ENCODE data around the gene TPPP2. TPM values are rescaled to one million over a fixed set of nuclear protein-coding genes. Genes with fewer than 3 reads are reported as not detected.
A peak's percentile ranks its signal among the peaks of the same experiment; 100 is the strongest.

Gene TPPP2
- total RNA-seq, 3 donors from 2014 or later = 0.15 TPM; not detected in 2

DNA sequence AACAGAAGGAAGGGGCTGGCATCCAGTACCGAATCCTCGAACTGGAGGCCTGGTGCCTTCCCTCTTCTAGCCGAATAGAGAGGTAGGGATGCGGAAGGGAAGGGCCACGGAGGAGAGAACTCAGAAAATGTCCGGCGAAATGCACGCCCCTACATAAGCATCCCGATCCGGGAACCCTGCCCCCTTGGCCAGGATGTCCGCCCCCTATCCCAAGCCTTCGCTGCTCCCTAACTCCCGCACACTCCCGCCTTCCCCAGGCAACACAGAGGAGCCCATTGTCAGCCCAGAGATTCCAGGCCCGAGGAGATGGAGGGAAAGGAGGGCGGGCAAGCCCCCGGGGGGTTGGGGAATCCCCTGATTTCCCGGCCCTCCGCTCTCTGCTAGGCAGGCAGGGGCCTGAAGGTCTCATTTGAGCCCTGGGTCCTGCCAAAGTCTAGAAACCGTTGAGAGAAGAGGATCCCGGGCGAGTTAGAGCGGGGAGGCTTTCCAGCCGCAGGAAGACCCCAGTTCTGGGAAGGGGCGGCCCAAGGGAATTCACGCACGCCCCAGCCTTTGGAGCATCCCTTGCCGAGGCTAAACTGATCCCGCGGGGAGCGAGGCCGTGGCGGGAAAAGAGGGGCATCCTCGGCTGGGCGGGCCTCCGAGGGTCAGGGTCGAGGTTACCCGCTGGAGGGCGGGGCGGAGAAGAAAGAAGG is 39.5 kb downstream of the TPPP2 start:
- DNase-seq (ENCODE audit: low spot score in 2 of 2) = peak in 1 of 2 donors; percentile 59
- intact Hi-C loops (cut with DNase I; ENCODE audit: low total_unique reads) = loop anchor here (10.0 kb wide), 1 partner anchor 95 kb away; no protein-coding TSS in a partner anchor
- H3K27ac ChIP-seq = peak overlapping the region; percentile 91 to 92
- no peaks in the 10 kb centered on the region for H3K9me3 ChIP-seq
- H3K36me3 ChIP-seq = no peaks in the 10 kb centered on the region
- H3K4me3 ChIP-seq = peak overlapping the region; percentile 68 to 86 (median 73)
- H3K4me1 ChIP-seq = peaks cover 4 to 17% of the 10 kb centered on the region in 2 donors
- H3K27me3 ChIP-seq = no peaks in the 10 kb centered on the region
- TF ChIP-seq POLR2AphosphoS5 (IDR thresholded peaks at IDR 0.05) = no peak
- TF ChIP-seq POLR2A (IDR thresholded peaks at IDR 0.05) = no peak
- TF ChIP-seq, protein P1, sequence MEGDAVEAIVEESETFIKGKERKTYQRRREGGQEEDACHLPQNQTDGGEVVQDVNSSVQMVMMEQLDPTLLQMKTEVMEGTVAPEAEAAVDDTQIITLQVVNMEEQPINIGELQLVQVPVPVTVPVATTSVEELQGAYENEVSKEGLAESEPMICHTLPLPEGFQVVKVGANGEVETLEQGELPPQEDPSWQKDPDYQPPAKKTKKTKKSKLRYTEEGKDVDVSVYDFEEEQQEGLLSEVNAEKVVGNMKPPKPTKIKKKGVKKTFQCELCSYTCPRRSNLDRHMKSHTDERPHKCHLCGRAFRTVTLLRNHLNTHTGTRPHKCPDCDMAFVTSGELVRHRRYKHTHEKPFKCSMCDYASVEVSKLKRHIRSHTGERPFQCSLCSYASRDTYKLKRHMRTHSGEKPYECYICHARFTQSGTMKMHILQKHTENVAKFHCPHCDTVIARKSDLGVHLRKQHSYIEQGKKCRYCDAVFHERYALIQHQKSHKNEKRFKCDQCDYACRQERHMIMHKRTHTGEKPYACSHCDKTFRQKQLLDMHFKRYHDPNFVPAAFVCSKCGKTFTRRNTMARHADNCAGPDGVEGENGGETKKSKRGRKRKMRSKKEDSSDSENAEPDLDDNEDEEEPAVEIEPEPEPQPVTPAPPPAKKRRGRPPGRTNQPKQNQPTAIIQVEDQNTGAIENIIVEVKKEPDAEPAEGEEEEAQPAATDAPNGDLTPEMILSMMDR (IDR thresholded peaks at IDR 0.05) = no peak

DNA sequence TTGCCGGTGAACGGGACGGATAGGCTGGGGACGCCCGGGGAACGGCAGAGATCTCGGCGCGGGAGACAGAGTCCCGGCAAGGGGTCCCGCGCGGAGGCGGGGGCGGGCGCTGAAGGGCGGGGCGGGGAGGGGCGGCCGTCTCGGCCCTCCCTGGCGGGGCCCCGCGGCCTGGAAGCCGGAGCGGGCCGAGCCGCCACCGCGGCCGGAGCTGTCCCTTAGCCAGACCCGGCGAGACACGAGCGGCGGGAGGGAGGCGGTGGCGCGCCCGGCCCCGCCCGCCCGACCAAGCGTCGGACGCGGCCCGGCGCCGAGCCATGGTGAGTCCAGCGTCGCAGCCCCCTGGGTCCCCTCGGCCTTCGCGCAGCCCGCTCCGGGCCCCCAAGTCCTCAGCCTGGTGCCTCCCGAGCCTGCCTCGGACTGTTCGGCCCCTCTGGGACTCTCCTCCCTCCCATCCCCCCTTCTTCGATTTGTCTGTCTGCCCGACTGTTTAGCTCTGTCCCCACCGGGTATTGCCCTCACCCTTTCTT is 40.1 kb downstream of the TPPP2 start, which contains the start of gene ARHGEF40:
ARHGEF40 (plus strand) TSS at position 222 of the 527 bp plus-strand sequence; CDS start at position 315, 93 bp downstream.
- H3K4me1 ChIP-seq = peaks cover 4 to 17% of the 10 kb centered on the region in 2 donors
- TF ChIP-seq POLR2A (IDR thresholded peaks at IDR 0.05) = no peak
- TF ChIP-seq POLR2AphosphoS5 (IDR thresholded peaks at IDR 0.05) = no peak
- TF ChIP-seq, protein P1 (IDR thresholded peaks at IDR 0.05) = no peak
- DNase-seq (ENCODE audit: low spot score in 2 of 2) = no peak
- no peaks in the 10 kb centered on the region for H3K36me3 ChIP-seq
- H3K9me3 ChIP-seq = no peaks in the 10 kb centered on the region
- H3K4me3 ChIP-seq = peak within 1 kb of the TSS; percentile 68 to 86 (median 73)
- H3K27ac ChIP-seq = peak within 1 kb of the TSS; percentile 91 to 92
- intact Hi-C loops (cut with DNase I; ENCODE audit: low total_unique reads) = no loop called here
- no peaks in the 10 kb centered on the region for H3K27me3 ChIP-seq

DNA sequence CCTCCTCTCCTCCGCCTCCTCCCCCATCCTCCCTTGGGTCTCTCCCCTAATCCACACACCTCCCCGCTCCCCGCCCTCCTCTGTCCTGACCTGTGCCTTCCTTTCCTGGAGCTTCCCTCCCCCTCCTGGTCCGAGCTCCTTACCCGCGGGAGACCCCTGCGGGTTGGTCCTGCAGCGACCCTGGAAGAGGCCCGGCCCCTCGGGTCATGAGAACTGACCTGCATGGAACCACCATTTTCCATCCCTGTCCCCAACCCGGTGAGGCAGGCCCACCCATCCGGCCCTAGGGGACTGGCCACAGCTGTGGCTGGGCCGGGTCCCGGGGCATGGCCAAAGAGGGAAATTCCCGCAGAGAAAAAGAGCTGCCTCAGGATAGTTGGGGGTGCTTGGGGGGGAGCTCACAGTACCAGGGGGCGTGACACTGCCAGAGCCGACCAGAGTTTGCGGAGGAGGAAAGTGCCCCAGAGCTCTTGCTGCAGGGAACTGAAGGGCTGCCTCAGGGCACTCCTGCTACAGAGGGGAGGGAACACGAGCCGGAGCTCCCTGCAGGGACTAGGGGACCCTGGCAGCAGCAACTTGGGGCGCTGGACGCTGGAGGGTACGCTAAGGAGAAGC is 40.7 kb downstream of the TPPP2 start:
- intact Hi-C loops (cut with DNase I; ENCODE audit: low total_unique reads) = no loop called here

DNA sequence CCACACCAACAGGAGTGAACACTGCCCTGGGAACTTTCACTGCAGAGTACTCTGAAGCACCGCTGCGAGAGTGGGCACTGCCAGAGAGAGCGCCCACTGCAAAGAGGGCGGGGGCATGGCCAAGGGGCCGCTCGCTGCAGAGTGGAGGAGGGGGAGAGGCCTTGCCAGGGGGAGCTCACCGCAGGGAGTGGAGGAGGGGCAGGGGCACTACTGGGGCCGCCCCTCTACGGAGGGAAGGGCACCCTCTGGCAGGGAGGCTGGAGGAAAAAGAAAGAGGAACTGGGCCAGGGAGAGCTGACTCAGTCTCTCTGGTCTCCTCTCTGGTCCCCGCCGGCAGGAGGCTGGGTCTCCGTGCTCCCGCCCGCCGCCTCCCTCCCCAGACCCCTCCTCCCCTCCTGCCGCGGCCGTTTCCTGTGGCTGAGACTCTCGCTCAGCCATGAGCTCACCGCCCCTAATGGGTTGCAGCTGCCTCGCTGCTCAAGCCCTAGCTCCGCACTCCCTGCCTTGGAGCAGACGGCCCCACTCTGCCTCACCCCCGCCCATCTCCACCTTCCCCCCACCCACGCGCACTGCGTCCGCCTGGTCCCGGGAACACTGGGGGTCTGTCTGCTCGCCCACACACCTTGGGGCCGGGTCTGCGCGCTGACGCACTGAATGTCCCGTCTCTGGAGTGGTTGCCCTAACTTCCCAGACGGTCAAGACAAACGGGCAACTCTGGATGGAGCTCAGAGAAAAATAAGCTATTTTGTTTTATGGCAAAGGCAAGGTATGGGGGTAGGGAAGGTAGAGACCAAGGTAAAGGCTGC is 41.4 kb downstream of the TPPP2 start:
- no peak for TF ChIP-seq POLR2A (IDR thresholded peaks at IDR 0.05)
- peak in 1 of 3 donors; percentile 33 for TF ChIP-seq POLR2AphosphoS5 (IDR thresholded peaks at IDR 0.05)
- TF ChIP-seq, protein P1 (IDR thresholded peaks at IDR 0.05) = no peak
- H3K36me3 ChIP-seq = no peaks in the 10 kb centered on the region
- no peaks in the 10 kb centered on the region for H3K27me3 ChIP-seq
- peak; percentile 65 to 71 for DNase-seq (ENCODE audit: low spot score in 2 of 2)
- H3K9me3 ChIP-seq = no peaks in the 10 kb centered on the region
- H3K4me3 ChIP-seq = peak overlapping the region; percentile 68 to 86 (median 73)
- peak overlapping the region; percentile 91 to 92 for H3K27ac ChIP-seq
- peaks cover 4 to 17% of the 10 kb centered on the region in 2 donors for H3K4me1 ChIP-seq
- intact Hi-C loops (cut with DNase I; ENCODE audit: low total_unique reads) = no loop called here

More for the DNA sequence above, 40.7 kb downstream of the TPPP2 start:
- H3K27me3 ChIP-seq = no peaks in the 10 kb centered on the region
- no peaks in the 10 kb centered on the region for H3K9me3 ChIP-seq
- H3K27ac ChIP-seq = peak overlapping the region; percentile 91 to 92
- DNase-seq (ENCODE audit: low spot score in 2 of 2) = peak in 1 of 2 donors; percentile 48
- TF ChIP-seq, protein P1 (IDR thresholded peaks at IDR 0.05) = no peak
- no peak for TF ChIP-seq POLR2AphosphoS5 (IDR thresholded peaks at IDR 0.05)
- TF ChIP-seq POLR2A (IDR thresholded peaks at IDR 0.05) = no peak
- H3K4me1 ChIP-seq = peaks cover 4 to 17% of the 10 kb centered on the region in 2 donors
- H3K36me3 ChIP-seq = no peaks in the 10 kb centered on the region
- H3K4me3 ChIP-seq = peak overlapping the region; percentile 68 to 86 (median 73)
